ENCODE results near the gene KRTAP4-3.

- TF ChIP-seq POLR2A (IDR thresholded peaks at IDR 0.05) (no peak), CTCF (IDR thresholded peaks at IDR 0.05) (no peak)
Observed at GRCh38 chr17:41127371-41127770, 40.6 kb downstream of the KRTAP4-3 start.
